ENCODE data around the gene GALNT13. TPM values are rescaled to one million over a fixed set of nuclear protein-coding genes. Genes with fewer than 3 reads are reported as not detected.

GALNT13 gene
- total RNA-seq, 4 donors from 2014 or later = 0.16 to 11.9 (median 1.3) TPM

DNA sequence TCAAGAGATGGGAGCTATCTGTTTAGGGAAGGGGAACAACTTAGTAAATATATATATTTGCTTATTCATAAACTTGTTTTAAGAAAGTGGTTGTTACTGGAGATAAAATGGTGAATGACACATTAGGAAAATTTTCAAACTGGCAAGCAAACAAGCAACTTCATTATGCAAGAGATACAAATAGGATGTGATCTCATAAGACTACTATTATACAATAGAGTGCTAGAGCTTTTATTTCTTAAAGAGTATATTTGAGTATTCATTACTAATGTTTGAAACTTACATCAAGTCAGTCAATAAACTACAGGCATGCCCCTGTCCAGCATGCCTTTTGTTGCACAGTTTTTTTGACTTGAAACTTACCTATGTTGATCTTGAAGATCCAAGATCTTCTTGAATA lies 471.6 kb downstream of the GALNT13 start:
- H3K27ac ChIP-seq = no peak overlapping the region
- no peak for ATAC-seq
- H3K9me3 ChIP-seq = no peaks in the 10 kb centered on the region
- no peak overlapping the region for H3K4me3 ChIP-seq
- TF ChIP-seq POLR2AphosphoS5 (IDR thresholded peaks at IDR 0.05) = no peak
- TF ChIP-seq POLR2A (IDR thresholded peaks at IDR 0.05) = no peak
- TF ChIP-seq EP300 (IDR thresholded peaks at IDR 0.05) = no peak
- TF ChIP-seq, protein P1, sequence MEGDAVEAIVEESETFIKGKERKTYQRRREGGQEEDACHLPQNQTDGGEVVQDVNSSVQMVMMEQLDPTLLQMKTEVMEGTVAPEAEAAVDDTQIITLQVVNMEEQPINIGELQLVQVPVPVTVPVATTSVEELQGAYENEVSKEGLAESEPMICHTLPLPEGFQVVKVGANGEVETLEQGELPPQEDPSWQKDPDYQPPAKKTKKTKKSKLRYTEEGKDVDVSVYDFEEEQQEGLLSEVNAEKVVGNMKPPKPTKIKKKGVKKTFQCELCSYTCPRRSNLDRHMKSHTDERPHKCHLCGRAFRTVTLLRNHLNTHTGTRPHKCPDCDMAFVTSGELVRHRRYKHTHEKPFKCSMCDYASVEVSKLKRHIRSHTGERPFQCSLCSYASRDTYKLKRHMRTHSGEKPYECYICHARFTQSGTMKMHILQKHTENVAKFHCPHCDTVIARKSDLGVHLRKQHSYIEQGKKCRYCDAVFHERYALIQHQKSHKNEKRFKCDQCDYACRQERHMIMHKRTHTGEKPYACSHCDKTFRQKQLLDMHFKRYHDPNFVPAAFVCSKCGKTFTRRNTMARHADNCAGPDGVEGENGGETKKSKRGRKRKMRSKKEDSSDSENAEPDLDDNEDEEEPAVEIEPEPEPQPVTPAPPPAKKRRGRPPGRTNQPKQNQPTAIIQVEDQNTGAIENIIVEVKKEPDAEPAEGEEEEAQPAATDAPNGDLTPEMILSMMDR (IDR thresholded peaks at IDR 0.05) = no peak
- no peaks in the 10 kb centered on the region for H3K27me3 ChIP-seq
- H3K4me1 ChIP-seq = no peaks in the 10 kb centered on the region
- no peaks in the 10 kb centered on the region for H3K36me3 ChIP-seq

DNA sequence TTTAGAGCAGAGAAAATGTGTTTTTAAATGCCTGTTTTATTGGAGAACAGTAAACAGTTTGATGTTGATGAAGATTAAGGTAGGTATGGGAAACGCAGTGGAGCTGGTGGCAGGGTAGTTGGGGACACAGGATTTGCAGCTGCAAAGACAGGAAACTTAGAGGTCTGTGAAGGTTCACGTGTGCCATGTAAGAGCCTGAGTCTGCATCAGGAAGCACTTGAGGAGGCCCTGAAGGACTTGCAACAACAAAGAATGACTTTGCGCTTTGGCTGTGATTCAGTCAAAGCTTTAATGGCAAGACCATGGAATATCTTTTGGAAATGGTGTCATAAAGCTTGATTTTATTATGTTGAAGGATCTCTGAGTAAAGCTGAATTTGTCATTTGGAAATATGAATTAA lies 479.2 kb downstream of the GALNT13 start:
- H3K4me1 ChIP-seq = no peaks in the 10 kb centered on the region
- no peak for ATAC-seq
- WGBS, 2 donors (ENCODE audit: low coverage in 1 of 2) = 65 to 71% methylated on average over 3 of the region's 3 CpGs
- no peak overlapping the region for H3K27ac ChIP-seq
- TF ChIP-seq POLR2A (IDR thresholded peaks at IDR 0.05) (no peak), POLR2AphosphoS5 (IDR thresholded peaks at IDR 0.05) (no peak), EP300 (IDR thresholded peaks at IDR 0.05) (no peak)
- TF ChIP-seq, protein P1 (IDR thresholded peaks at IDR 0.05) = no peak
- H3K9me3 ChIP-seq = no peaks in the 10 kb centered on the region
- no peaks in the 10 kb centered on the region for H3K36me3 ChIP-seq
- no peak overlapping the region for H3K4me3 ChIP-seq
- no peaks in the 10 kb centered on the region for H3K27me3 ChIP-seq

DNA sequence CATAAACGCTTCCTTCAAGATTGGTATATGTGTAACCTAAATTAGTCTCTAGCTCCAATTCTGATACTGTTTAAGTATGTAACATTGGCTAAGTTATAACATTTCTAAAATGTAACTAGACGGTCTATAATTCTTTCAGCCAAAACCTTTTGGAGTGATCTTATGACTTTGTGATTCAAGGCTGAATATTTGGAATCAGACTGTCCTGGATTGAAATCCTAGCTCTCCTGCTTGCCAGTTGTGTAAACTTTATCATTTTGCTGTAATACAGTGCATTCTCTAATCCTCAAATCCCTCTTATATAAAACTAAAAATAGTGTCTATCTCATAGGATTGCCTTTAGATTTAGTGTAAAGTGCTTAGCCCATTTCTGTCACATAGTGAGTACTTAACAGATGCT lies 489.6 kb downstream of the GALNT13 start:
- Histone ChIP-seq H3K36me3 (no peaks in the 10 kb centered on the region), H3K4me1 (no peaks in the 10 kb centered on the region), H3K27me3 (no peaks in the 10 kb centered on the region), H3K9me3 (no peaks in the 10 kb centered on the region), H3K4me3 (no peak overlapping the region), H3K27ac (no peak overlapping the region)
- ATAC-seq = no peak
- 41 to 46% methylated on average over 2 of the region's 2 CpGs for WGBS, 2 donors (ENCODE audit: low coverage in 1 of 2)
- TF ChIP-seq EP300 (IDR thresholded peaks at IDR 0.05) = no peak
- TF ChIP-seq POLR2A (IDR thresholded peaks at IDR 0.05) = no peak
- no peak for TF ChIP-seq POLR2AphosphoS5 (IDR thresholded peaks at IDR 0.05)
- TF ChIP-seq, protein P1 (IDR thresholded peaks at IDR 0.05) = no peak

DNA sequence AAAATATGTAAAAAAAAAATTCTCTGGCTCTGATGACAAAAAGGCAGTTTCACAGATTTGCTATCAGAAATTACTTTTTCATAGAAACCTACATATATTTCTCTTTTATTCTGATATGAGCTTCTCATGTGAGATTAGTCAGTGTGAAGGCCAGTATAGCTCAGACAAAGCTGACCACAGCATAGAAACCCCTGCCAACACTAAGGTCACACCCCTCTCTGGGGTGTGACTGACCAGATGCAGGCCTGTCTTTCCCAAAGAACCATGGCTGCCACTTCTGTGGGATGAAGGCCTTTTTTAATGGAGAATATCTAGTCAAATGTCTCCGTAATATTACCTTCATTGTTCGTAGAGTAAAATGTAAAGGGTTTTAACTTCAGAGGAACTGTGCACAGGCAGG lies 496.4 kb downstream of the GALNT13 start:
- TF ChIP-seq POLR2AphosphoS5 (IDR thresholded peaks at IDR 0.05) (no peak), EP300 (IDR thresholded peaks at IDR 0.05) (no peak), POLR2A (IDR thresholded peaks at IDR 0.05) (no peak)
- TF ChIP-seq, protein P1 (IDR thresholded peaks at IDR 0.05) = no peak
- Histone ChIP-seq H3K27ac (no peak overlapping the region), H3K4me1 (no peaks in the 10 kb centered on the region), H3K4me3 (no peak overlapping the region), H3K36me3 (no peaks in the 10 kb centered on the region), H3K9me3 (no peaks in the 10 kb centered on the region), H3K27me3 (no peaks in the 10 kb centered on the region)
- ATAC-seq = no peak
- WGBS, 2 donors (ENCODE audit: low coverage in 1 of 2) = 88 to 100% methylated on average over 1 to 2 of the region's 2 CpGs

DNA sequence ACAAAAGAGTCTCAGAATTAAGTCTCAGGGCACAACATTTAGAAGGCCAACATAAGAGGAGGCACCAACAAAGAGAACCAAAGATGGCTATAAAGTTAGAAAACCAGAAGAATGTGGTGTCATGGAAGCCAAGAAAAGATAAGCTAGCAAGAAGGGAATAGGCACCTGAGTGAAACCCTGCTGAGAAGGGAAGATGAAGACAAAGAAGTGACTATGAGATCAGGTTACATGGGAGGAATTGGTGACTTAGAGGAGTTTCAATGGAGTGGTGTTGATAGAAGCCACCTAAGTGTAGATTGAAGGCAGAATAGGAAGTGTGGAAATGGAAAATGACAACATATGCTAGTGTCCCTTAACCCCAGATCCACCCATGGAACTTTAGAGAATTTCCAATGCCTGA lies 499.2 kb downstream of the GALNT13 start:
- no peak for ATAC-seq
- Histone ChIP-seq H3K27ac (no peak overlapping the region), H3K4me1 (no peaks in the 10 kb centered on the region), H3K27me3 (no peaks in the 10 kb centered on the region), H3K4me3 (no peak overlapping the region), H3K36me3 (no peaks in the 10 kb centered on the region), H3K9me3 (no peaks in the 10 kb centered on the region)
- no peak for TF ChIP-seq POLR2AphosphoS5 (IDR thresholded peaks at IDR 0.05)
- TF ChIP-seq, protein P1 (IDR thresholded peaks at IDR 0.05) = no peak

Measured in gastroesophageal sphincter (tissue), 4 donors.